Measurements from ENCODE around the gene KIRREL1. TPM values are rescaled to one million over a fixed set of nuclear protein-coding genes. Genes with fewer than 3 reads are reported as not detected.

The KIRREL1 gene
- total RNA-seq, 1 experiment from 2014 or later = 42.4 TPM

GRCh38 chr1:158003406-158003800 lies 10.0 kb downstream of the KIRREL1 start (continued):
- TF ChIP-seq ZNF532 (CRISPR knock-in tag; IDR thresholded peaks at IDR 0.05; ENCODE audit: borderline replicate concordance) (no peak), HMGXB4 (CRISPR knock-in tag; IDR thresholded peaks at IDR 0.05) (no peak)

- DNase-seq (ENCODE audit: low spot score) (no peak), ATAC-seq (no peak)
- Mint-ChIP-seq H3K27me3 (ENCODE audit: low read depth) (no peaks in the 10 kb centered on the region), H3K4me1 (peaks cover 93% of the 10 kb centered on the region), H3K4me3 (no peak overlapping the region), H3K36me3 (no peaks in the 10 kb centered on the region), H3K27ac (0 out of 2 replicates have a peak overlapping the region, but pooled peaks have one; percentile 7), H3K9me3 (no peaks in the 10 kb centered on the region)
- TF ChIP-seq JUN (CRISPR knock-in tag; IDR thresholded peaks at IDR 0.05) (no peak), ZNF671 (CRISPR knock-in tag; IDR thresholded peaks at IDR 0.05) (no peak), CREB1 (CRISPR knock-in tag; IDR thresholded peaks at IDR 0.05) (no peak), SP1 (CRISPR knock-in tag; conservative IDR thresholded peaks at IDR 0.05) (no peak), PREB (CRISPR knock-in tag; IDR thresholded peaks at IDR 0.05; ENCODE audit: borderline replicate concordance) (no peak), RELA (CRISPR knock-in tag; IDR thresholded peaks at IDR 0.05; ENCODE audit: borderline replicate concordance) (no peak), IRF1 (CRISPR knock-in tag; IDR thresholded peaks at IDR 0.05) (no peak), GTF2I (CRISPR knock-in tag; conservative IDR thresholded peaks at IDR 0.05) (no peak), ZMAT4 (CRISPR knock-in tag; IDR thresholded peaks at IDR 0.05) (no peak)
- CTCF ChIA-PET = interaction anchor here (0.7 to 2.1 kb wide), 6 partner anchors 9 to 116 kb away, joined by 3 to 8 read pairs (median 6); no protein-coding TSS in a partner anchor
- POLR2A ChIA-PET = no interaction called here
These were observed 11.8 kb downstream of the KIRREL1 start for GRCh38 chr1:158005224-158005623.

- CTCF ChIA-PET = interaction anchor here (0.9 to 12.3 kb wide), 23 partner anchors 10 to 114 kb away, joined by 3 to 174 read pairs (median 5); partner anchors contain the start of gene KIRREL1
- no peak for TF ChIP-seq GTF2I (CRISPR knock-in tag; conservative IDR thresholded peaks at IDR 0.05)
- TF ChIP-seq IRF2 (CRISPR knock-in tag; IDR thresholded peaks at IDR 0.05; ENCODE audit: borderline replicate concordance, low read depth) = no peak
- TF ChIP-seq ZNF396 (CRISPR knock-in tag; IDR thresholded peaks at IDR 0.05; ENCODE audit: borderline replicate concordance) = no peak
- TF ChIP-seq ZNF121 (CRISPR knock-in tag; IDR thresholded peaks at IDR 0.05) = no peak
- TF ChIP-seq ZNF532 (CRISPR knock-in tag; IDR thresholded peaks at IDR 0.05; ENCODE audit: borderline replicate concordance) = no peak
- no peak for TF ChIP-seq ZBTB43 (CRISPR knock-in tag; IDR thresholded peaks at IDR 0.05)
- TF ChIP-seq SP1 (CRISPR knock-in tag; conservative IDR thresholded peaks at IDR 0.05) = no peak
- no peak for TF ChIP-seq HMGXB4 (CRISPR knock-in tag; IDR thresholded peaks at IDR 0.05)
These were observed 13.7 kb downstream of the KIRREL1 start for GRCh38 chr1:158007180-158007579.

More at GRCh38 chr1:158007180-158007579, 13.7 kb downstream of the KIRREL1 start:
- no peaks in the 10 kb centered on the region for H3K27me3 Mint-ChIP-seq (ENCODE audit: low read depth)
- no peaks in the 10 kb centered on the region for H3K9me3 Mint-ChIP-seq
- H3K36me3 Mint-ChIP-seq = no peaks in the 10 kb centered on the region
- H3K27ac Mint-ChIP-seq = peak overlapping the region; percentile 93
- POLR2A ChIA-PET = interaction anchor here (0.9 to 1.7 kb wide), 3 partner anchors 10 to 111 kb away, joined by 3 to 5 read pairs (median 4); no protein-coding TSS in a partner anchor
- H3K4me1 Mint-ChIP-seq = peaks cover 94% of the 10 kb centered on the region
- DNase-seq (ENCODE audit: low spot score) (no peak), ATAC-seq (peak; percentile 29)
- H3K4me3 Mint-ChIP-seq = no peak overlapping the region

All from WTC11 (cell line).